Right lobe of liver (tissue), 4 donors: ENCODE data around the gene CAB39L.

Source experiments
- POLR2A ChIP-seq: fragments of 450-650 bp; IDR thresholded peaks from one replicate; pipeline ENCODE4 v1.6.1; 2017; ENCODE audit warnings: antibody characterized with exemption, mild to moderate bottlenecking
- TF ChIP-seq, protein P1 (sequence below), 4 donors: fragments of 200-600 bp in 3 of 4; fragments of 450-650 bp in 1 of 4; IDR thresholded peaks; one replicate each; pipeline versions ENCODE4 v1.5.1 to v1.8.0; 2016 to 2022; ENCODE audit warnings: antibody characterized with exemption in 4 of 4, mild to moderate bottlenecking in 2 of 4
- donor health status: DM: no; HTN: no; CAD: no.
- donor health status: DM: no; HTN: no; CAD: no.
- donor health status: DM: no; HTN: yes; CAD: no.

DNA sequence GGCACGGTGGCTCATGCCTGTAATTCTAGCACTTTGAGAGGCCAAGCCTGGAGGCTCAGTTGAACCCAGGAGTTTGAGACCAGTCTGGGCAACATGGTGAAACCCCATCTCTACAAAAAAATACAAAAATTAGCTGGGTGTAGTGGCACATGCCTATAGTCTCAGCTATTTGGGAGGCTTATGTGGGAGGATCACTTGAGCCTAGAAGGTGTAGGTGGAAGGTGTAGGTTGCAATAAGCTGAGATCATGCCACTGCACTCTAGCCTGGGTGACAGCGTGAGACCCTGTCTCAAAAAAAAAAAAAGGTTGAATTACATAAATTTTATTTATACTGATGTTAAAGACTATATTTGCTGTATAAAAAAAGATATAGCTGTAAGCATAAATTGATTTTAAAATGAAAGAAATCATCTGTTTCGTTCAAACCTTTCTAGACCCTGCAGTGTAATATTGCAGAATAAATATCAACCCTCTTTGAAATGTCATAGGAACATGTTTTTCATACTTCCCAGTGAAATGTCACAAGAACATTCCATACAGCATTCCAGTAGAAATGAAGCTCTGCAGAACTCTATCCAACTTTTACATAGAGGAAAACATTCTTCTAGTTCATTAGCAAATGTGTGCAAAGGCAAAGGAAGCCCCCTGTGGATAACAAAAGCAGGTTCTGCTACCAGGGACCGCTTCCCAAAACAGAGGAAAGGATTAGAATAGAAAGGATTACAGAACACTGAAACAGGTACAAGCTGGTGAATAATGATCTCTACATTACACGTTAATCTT lies 76.0 kb downstream of the CAB39L start:
- TF ChIP-seq, protein P1, sequence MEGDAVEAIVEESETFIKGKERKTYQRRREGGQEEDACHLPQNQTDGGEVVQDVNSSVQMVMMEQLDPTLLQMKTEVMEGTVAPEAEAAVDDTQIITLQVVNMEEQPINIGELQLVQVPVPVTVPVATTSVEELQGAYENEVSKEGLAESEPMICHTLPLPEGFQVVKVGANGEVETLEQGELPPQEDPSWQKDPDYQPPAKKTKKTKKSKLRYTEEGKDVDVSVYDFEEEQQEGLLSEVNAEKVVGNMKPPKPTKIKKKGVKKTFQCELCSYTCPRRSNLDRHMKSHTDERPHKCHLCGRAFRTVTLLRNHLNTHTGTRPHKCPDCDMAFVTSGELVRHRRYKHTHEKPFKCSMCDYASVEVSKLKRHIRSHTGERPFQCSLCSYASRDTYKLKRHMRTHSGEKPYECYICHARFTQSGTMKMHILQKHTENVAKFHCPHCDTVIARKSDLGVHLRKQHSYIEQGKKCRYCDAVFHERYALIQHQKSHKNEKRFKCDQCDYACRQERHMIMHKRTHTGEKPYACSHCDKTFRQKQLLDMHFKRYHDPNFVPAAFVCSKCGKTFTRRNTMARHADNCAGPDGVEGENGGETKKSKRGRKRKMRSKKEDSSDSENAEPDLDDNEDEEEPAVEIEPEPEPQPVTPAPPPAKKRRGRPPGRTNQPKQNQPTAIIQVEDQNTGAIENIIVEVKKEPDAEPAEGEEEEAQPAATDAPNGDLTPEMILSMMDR (IDR thresholded peaks at IDR 0.05), result no peak
- no peak for TF ChIP-seq POLR2A
